Activated T-cell treated with anti-CD3 and anti-CD28 coated beads, Interleukin-2, amount 50 U/mL, for 48 hours (primary cell): ENCODE data around the gene C12orf42.

Experiments used
- DNase-seq, 2 experiments: peaks; one replicate each; pipeline ENCODE4 v3.0.0-alpha.2; 2020

Gene C12orf42

DNA sequence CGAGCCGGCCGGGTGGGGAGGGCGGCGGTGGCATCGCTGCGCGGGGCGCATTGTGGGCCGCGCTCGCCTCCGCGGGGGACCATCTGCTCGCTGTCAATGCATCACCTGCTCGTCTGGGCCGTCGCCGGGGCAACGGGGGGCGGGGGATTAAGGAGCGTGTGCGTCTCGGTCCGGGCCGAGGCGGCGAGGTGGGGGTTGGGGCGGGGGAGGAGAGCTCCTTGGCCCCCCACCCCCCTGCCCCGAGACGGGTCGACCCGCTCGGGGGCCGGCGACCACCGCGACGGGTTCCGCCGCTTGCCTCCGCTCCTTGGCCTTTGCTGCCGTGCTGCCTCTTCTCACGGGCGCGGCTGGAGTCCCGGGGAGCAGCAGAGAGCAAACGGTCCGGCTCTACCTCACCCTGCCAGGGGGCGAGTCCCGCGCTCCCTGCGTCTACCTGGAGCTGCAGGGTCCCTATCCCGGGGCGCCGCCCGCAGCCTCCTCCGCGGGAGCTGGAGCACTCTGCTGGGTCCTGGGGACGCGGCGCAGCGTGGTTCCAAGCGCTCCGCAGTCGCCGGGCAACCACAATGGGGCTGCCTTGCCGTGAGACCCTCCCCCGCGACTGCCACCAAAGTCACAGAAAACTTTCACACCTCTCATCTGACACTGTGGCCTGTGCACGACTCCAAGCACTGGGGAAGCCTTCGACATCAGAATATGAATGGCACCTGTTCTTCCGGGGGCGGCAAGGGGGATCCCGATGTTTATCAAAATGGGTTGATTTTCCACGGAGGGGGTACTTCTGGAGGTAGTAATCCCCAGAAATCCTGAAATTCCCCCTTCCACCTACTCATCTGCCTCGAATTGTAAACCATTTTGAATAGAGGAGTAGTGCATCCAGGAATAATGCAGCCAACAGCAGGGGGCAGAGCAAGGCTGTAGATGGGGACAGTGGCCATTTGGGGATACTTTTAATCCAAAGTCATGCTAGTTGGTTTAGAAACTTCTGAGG lies at the start of gene C12orf42:
C12orf42 (minus strand) TSS at position 500 of the 988 bp plus-strand sequence. CDS start 17,542 bp downstream, outside the sequence.
- peak; percentile 62 to 64 for DNase-seq

DNA sequence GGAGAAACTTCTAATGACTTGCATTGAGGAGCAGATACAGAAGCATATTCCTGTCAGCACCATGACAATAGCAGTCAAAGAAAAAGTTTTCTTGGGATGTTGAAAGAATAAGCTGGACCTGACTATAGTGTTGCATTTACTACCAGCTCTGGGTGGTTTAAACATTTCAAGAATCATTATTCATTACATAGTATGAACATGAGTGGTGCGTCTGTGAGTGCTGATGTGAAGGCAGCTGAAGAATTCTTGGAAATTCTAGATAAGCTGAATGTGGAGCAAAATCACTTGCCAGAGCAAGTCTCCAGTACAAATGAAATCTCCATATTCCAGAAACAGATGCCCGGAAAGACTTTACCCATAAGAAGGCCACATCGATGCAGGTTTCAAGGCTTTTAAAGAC lies 46.3 kb upstream of the C12orf42 start:
- no peak for DNase-seq

DNA sequence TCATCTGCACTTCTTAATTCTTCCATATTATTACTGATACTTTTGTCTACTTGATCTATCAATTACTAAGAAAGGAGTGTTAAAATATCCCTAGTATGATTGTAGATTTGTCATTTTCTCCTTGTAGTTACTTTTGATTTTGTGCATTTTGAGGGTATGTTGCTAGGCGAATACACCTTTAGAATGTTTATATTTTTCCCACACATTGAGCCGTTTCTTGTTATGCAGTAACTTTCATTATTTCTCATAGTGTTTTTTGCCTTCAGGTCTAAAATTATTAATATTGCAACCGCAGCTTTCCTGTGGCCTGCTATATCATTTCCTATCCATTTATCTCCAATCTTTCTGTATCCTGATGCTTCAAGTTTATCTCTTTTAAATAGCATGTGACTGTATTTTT lies 44.6 kb upstream of the C12orf42 start:
- DNase-seq = no peak

DNA sequence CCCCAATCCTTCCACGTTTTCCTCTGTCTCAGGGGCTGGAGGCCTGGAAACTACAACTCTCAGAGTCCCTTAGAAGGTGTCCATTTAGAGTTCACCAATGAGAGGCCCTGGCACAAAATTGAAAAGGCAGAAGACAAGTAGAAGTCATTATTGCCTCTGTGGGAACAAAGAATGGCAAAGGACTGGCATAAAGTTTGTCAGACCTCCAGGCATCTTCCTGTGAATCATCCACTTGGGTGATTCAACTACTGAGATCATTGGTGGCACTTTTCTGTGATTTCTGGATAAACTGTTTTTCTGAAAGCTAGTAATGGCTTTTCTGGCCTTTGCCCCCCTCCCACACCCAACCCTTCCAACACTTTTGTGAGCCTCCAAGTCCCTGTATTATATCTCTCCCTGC lies 42.6 kb upstream of the C12orf42 start:
- no peak for DNase-seq

DNA sequence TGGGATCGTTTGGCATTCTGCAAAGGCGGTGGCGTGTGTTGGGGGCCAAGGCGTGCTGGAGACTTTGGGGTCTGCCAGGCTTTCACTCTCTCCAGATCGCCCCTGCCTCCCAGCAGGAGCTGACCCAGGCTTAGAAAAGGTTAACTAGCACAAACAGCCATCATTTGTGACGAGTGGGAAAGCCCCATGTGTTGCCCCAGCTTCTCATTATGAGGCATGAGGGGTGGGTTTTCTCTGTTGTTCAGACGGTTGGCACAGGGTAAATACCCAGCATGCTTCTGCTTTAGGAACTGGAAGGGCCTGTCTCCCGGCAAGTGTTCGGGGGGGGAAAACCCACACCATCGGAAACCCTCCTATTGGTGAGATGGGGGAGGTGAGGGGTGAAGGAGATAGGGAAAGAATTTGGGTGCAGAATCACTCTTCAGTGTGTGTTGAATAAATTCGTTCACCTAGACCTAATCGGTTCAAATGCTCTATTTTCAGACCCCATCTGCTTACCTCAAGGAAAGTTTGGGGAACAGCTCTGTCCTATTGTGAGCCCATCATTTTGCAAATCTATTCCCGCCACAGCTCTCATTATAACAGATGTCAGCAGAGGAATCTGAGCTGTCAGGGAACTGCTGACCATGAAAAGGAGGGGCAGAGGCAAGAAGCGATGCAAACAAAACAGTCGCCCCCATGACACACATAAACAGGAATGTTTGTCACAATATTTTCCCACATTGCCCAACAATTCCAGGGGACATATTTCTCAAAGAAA lies 34.7 kb upstream of the C12orf42 start:
- no peak for DNase-seq

DNA sequence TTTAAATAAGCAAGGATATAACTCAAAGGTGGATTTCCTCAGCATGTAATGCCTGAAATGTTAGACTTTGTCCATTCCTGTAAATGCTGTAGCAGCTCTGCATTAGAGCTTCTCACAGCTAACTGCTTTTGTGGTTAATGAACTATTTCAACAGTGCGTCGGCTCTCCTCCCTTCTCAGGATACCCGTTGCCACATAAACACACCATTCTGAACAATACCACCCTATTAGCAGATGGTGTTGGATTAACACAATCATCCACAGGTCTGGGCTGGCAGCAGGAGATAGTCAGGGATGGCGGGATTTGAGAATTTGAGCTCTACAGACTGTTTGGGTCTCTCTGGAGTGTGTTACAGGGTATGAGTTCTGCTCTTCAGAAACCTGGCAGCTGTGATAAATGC lies 33.5 kb upstream of the C12orf42 start:
- DNase-seq = no peak

DNA sequence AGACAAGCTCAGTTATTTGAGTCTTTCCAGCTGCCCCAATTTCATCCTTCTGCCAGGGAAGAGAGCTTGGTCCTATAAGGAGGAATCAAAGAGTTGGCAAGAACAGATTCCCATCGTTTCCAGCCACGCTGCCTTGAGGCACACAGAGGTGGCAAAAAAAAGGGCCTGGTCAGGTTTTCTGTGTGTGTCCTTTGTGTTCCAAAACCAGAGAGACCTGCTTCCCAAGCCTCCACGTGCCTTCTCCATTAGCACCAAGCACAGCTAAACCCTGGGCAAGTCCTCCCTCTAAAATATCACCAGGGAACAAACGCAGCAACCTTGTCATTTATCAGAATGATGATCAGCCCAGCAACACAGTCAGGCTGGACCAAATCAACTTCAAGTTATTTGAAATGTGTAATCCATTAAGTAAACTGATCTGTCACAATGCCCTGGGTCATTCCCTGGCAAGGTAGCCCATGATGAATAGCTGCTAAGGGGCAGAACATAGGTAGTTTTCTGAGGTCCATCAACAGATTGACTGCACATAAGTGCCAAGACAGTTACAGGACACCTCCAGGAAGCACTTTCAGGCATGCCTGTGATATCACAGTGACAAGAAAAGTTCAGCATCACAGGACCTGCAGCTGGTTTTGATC lies 28.6 kb upstream of the C12orf42 start:
- DNase-seq = no peak

DNA sequence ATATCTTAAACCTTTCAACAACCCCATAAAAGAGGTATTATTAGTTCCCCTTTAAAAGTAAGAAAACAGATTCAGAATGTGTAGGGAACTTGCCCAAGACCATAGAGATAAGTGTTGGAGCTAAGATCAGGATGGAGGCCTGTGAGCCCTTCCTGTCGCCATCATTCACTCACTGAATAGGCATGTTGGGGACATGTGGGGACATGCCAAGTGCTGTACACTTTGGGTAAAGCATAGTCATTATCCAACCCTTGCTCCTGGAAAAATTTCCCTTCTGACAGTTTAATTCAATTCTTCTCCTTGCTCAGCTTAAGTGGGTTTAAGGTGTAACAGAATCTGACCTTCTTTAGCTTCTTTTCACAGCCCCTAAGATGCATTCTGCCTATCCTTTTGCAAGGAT lies 28.0 kb upstream of the C12orf42 start:
- no peak for DNase-seq

DNA sequence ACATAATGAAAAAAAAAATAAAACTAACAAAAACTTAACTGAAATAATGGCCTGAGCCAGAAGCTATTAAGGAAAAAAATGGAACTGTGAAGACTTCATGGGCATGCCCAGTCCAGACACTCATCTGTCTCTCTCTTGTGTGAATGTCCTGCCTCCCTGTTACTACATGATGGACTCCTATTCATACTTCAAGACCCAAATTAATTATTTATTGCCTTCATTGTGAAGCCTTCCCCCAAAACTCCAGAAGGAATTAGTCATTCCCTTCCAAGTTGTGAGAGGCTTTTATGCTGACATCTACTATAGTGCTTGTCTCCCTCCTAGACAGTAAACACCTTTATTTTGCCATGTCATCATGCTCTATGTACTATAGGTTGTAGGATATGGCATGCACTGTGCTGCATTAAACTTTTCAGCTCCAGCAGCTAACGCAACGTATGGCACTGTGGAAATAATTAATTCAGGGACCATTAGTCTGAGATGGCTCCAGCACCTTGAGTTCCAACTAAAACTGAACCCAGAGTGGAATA lies 25.0 kb upstream of the C12orf42 start:
- DNase-seq = no peak

DNA sequence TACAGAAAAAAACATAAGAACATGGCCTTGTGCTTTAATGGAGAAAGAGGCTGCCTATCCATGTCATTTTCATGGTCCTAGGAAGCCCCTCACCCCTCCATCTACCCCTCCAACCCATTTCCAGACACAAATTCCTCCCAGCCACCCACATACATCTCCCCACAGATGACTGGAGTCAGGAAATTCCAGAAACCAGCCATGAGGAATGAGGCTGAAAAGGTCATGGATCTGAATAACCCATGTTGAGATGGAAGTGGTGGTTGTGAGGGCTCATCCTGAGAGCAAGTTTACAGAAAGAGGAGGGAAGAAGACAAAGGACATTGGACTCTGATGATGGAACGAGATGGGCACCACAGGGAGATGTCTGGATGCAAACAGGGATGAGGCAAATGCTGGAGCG lies 23.9 kb upstream of the C12orf42 start:
- DNase-seq = no peak

DNA sequence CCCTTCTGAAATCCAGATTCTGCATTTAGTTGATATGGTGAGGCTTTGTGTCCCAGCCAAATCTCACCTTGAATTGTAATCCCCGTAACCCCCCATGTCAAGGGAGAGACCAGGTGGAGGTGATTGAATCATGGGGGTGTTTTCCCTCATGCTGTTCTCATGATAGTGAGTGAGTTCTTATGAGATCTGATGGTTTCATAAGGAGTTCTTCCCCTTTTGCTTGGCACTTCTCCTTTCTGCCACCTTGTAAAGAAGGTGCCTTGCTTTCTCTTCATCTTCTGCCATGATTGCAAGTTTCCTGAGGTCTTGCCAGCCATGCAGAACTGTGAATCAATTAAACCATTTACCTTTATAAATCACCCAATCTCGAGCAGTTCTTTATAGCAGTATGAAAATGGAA lies 23.1 kb upstream of the C12orf42 start:
- no peak for DNase-seq

DNA sequence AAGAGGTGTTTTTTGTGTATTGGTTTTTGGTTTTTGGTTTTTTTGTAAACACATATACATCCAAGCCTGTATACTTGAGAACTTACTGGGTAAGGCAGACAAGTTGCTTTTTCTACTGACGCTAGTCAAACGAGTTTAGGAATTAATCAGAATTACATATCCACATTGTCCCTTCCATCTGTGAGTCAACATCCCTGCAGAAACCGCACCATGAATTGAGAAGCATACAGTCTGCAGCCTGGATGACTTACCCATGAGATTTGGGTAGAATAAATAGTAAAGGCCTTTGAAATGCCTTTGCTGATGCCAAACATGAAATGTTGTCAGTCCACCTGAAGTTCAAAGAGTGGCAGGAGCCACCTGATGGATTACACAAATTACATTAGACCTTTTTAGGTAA lies 21.4 kb upstream of the C12orf42 start:
- DNase-seq = no peak

DNA sequence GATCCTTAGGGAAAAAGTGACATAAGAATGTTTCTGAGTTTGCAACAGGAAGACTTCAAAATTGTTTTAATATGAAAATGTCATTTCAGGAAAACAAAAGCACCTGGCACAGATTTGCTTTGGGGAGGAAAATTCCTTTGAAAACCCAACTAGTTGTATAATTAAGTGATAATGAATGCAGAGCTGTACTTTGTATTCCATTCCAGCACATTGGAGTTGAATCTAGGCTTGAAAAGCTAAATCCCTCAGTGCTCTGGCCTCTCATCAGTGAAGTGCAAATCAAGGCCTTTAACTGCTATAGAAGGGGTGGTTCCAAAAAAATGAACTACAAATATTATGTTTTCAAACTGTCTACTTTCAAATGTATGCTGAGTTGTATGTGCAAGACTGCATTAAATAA lies 19.6 kb upstream of the C12orf42 start:
- DNase-seq = no peak

DNA sequence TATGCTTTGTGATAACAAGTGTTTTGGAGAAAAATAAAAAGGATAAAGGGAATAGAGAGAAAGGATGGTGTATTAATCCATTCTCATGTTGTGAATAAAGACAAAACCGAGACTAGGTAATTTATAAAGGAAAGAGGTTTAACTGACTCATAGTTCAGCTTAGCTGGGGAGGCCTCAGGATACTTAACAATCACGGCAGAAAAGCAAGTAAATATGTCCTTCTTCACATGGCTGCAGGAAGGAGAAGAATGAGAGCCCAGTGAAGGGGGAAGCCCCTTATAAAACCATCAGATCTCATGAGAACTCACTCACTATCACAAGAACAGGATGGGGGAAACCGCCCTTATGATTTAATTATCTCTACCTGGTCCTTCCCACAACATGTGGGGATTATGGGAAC lies 18.1 kb upstream of the C12orf42 start:
- no peak for DNase-seq

DNA sequence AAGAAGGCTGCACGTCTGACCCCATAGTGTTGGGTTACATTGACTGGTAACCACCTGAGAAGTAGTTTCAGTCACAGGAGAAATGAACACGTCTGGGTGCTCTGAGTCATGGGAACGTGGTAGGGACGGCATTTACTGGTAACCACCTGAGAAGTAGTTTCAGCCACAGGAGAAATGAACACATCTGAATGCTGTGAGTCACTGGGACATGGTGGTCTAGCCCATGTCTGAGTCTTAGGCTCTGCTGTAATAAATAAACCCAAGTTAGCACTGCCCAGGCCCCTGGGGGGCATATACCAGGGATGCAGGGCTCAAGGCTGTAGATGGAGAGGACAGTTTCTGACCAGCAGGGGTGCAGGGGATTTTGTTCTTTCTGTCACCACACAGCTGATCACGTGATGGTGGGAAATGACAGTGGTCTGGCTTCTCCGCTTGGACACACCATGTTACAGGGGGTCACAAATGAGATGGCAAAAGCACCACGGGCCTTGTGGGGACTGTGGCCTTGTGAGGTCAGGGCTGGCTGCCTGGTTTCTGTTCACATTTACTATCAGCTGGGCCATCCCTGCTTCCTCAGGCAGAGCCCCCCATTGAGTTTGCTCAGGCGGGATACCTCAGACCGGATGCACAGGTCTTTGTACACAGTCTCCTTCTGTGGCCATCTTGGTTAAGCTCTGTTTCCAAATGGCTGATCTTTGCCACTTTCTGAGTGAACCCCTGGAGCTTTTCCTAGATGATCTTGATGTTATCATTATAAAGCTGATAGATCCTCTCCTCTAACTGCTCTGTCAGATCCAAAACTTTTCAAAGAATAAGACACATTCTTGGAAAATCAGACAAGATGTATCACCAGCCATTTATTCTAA lies 9.8 kb upstream of the C12orf42 start:
- DNase-seq = peak; percentile 73

DNA sequence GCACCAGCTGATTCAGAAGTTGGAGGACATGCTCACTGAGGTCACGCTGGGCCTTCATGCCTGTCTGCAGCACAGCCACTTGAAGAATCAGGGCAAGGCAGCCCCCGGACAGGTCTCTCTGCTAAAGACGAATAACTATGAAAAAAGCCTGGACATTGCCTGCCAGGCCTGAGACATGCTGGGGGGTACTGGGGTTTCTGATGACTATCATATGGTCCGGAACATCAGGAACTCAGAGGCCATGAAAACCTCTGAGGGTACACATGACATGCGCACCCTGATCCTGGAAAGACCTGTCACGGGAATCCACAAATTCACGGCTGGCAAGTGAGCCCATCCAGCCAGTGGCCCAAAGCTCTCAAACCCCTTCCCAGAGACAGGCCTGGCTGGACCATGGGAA lies 8.8 kb upstream of the C12orf42 start:
- peak in 1 of 2 experiments; percentile 29 for DNase-seq

DNA sequence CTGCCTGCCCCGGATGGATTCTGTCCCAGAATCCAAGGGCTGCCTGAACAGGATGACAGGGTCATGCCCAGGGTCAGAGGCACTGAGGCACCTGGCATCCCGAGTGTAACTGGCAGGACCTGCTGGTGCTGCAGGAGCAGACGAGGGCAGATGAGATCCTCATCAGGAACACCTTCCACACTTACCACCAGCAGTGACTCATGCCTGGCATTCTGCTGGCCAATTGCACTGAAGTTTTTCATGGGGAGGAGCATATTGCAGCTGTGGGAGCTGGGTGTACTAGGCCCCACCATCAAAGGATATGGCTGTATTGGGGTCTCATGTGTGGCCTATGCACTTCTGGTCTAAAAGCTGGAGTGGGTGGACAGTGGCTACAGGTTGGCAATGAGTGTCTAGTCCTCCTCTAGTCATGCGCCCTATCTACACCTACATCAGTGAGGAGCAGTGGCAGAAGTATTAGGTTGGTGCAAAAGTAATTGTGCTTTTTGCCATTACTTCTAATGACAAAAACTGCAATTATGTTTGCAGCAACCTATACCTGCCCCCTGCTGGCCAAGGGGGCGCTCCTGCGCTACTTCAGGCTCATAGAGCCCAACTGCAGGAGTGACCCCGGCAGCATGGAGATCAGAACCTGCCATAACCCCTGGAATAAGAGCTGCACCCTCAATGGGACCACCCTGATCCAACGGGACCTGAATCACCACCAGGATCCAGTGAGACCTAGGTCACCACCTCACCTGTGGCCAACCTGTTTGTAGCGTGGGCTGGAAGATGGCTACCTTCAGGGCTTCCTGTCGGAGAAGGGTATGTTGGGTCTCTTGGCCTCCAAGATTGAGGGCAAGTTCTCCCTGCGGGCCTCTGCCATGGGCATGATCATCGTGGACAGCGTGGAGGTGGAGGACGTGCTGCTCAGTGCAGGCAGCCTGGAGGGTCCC lies 8.0 kb upstream of the C12orf42 start:
- DNase-seq = peak; percentile 54 to 62

DNA sequence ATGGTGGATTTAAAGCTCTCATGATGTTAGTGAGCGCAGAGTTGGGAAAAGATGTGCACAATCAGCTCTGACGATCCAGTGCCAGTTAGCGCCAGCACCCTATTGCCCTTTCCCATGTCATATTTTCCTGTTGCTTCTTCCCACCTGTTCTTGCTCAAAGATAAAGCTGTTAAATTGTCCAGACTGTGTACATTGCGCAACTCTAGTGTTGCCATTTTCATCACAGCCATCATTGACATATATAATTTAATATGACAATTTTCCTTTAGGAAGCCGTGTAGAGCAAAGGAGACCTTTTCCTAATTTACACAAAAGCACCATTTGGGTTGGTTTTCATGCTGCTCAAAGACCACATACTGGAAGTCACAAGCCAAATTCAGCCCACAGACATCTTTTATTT lies 5.7 kb upstream of the C12orf42 start:
- DNase-seq = no peak

DNA sequence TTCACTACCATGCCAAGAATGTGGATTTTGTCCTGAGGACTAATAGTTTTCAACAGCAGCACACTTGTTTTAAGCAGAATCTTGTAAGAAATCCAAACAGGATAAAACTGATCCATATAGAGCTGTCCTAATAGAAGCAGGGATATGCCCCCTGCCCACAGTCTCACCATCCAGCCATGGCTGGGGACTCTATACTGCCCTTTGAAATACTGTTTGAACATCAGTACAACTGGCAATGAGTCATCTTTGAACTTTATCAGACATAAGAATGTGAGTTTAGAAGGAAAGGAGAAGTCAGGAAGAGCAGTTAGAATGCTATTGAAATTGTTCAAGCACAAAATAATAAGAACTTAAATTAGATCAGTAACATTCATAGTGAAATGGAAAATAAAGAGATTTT lies 3.8 kb upstream of the C12orf42 start:
- DNase-seq = no peak

DNA sequence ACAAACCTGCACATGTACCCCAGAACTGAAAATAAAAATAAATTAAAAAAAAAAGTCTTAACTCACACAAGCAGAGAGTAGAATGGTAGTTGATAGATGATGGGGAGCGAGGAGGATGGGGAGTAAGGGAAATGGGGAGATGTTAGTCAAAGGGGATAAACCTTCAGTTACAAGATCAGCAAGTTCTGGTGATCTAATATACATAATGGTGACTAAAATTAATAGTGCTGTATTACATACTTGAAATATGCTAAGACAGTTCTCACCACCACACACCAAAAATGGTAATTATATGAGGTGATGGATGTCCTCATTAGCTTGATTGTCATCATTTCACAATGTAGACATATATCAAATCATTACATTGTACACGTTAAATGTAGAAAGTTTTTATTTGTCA lies 3.2 kb upstream of the C12orf42 start:
- DNase-seq = no peak
